Stimulated activated CD4-positive, alpha-beta T cell treated with anti-CD3 and anti-CD28 coated beads, Interleukin-15, amount 100 ng/mL, for 1 hour (primary cell): Measurements from ENCODE around the gene IPO13.
A peak's percentile ranks its signal among the peaks of the same experiment; 100 is the strongest.

ENCODE experiments used
- DNase-seq, 2 donors: peaks; one replicate each; pipeline ENCODE4 v3.0.0-alpha.2; 2020; ENCODE audit warnings: low read depth in 1 of 2, low spot score in 1 of 2

The IPO13 gene

DNA sequence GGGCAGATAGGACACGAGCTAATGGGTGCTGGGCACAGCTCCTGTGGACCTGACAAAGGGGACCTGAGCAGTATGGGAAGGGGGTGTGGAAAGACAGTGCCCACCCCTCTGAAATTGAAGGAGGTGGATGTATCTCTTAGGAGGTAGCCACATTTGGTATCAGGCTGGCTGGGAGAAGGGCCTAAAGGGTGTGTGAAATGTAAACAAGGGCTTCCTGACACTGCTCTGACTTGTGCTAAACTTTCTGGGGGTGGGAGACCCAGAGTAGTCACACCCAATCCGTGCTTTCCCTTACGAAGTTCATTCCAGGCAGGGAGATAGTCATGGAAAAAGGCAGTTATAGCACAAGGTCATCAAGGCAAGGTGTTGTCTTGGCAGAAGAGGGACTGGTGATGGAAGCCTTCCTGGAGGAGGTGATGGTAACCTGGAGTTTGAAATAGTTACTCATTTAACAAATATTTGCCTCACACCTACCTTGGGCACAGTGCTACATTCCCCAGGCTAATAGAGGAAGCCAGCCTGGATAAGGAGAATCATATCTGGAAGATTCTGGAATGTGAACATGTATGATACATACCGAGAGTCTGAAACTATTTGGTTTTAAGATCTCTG is 39.3 kb downstream of the IPO13 start:
- DNase-seq = no peak

DNA sequence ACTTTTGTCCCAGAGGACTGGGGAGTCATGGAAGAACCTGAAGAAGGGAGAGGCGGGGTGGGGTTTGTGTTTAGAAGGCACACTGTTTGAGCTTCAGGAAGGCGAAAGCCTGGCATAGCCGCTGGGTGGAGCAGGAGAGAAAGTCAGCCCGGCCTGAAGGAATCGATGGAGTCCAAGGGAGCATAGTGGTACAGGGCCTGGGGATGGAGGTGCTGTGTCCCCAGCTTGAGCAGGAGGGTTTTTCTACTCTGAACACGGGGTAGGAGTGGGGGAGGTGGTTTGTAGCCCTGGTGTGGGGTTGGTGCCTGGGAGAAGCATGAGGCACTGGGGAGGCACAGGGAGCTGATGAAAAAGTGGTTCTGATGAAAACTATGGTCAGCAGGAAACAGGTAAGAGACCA is 40.0 kb downstream of the IPO13 start:
- DNase-seq = no peak

DNA sequence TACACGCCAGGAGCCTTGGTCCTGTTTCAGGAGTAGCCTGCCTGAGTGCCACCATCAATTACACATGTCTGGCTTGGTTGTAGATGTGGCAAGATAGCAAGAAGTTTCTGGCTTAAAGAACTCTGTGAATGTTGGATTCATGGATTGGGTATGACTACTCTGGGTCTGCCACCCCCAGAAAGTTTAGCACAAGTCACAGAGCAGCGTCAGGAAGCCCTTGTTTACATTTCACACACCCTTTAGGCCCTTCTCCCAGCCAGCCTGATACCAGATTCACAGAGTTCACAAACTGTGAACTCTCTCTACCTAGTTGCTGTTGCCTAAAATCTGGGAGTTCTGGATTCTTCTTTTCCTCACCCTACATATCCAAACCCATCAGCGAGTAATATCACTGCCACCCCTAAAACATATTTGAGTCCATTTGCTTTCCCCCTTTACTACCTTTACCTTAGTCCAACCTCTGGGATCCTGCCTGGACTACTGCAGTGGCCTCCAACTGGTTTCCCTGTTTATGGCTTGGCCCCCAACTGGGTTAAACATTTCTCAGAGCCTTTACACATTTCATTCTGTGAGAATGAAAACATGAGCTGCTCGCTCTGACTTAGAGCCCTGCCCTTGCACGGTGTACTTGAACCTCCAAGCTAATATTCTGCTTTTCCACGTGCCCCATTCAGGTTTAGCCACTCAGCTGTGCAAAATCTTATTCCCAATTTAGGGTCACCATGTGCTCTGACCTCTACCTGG is 40.6 kb downstream of the IPO13 start:
- no peak for DNase-seq

- DNase-seq = no peak
Observed at GRCh38 chr1:43990271-43991199, 43.8 kb downstream of the IPO13 start.

- no peak for DNase-seq
Observed at GRCh38 chr1:43991200-43991475, 44.4 kb downstream of the IPO13 start.

GRCh38 chr1:43991476-43992231 is 44.9 kb downstream of the IPO13 start, which contains the start of gene CCDC24:
TSS of gene CCDC24 (plus strand) at chr1:43991599. CDS start at chr1:43991879, 280 bp downstream.
- peak; percentile 43 to 61 for DNase-seq

DNA sequence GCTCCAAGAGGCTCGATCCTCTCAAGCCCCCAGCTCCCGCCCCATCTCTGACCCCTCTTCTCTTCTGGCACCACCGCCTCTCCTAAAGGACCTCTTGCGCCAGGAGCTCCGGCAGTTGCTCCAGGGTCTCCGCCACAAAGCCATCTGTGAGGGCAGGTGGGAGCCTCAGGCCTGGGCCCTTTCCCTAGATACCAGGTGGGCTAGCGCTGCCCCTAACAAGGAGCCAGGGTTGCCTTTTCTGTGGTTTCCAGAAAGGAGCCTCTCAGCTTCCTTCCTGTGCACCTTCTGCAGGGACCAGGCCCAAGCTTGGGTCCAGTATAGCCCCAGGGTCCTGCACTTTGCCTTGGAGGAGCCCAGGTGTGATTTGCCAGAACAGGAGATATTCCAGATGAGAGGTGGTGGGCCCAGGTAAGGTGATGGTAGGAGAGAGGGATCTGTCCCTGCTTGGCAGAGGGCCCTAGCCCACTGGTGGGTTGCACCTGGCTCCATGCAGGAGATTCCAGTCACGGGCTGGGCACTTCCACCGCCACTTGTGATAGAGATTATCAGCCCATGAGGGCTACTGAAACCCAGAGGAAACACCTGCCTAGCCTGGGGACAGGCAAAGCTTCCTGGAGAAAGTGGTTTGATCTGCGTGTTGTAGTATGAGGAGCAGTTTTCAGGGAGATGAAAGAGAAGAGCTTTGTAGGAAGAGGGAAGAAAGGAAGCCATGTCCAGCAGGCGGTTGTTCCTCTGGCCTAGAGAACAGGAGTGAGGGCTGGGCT is 45.7 kb downstream of the IPO13 start:
- DNase-seq = no peak

DNA sequence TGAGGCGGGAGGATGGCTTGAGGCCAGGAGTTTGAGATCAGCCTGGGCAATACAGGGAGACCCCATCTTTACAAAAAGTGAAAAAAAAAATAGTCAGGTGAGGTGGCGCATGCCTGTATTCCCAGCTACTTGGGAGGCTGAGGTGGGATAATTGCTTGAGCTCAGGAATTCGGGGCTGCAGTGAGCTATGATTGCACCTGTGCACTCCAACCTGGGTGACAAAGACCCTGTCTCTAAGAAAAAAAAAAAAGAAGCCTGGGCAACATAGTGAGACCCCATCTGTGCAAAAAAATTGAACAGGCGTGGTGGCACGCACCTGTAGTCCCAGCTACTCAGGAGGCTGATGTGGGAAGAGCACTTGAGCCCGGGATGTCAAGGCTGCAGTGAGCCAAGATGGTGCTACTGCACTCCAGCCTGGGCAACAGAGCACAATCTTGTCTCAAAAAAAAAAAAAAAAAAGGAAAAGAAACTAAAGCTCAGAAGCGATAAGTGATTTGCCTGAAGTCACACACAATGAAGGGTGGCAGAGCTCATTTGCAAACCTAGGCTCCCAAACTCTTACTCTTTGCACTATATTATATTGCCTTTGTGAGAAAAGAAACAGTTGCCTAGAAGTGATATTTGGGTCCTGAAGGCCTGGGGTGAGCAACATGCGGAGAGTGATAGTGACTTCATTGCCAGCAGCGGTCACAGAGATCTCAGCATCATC is 46.6 kb downstream of the IPO13 start:
- no peak for DNase-seq

DNA sequence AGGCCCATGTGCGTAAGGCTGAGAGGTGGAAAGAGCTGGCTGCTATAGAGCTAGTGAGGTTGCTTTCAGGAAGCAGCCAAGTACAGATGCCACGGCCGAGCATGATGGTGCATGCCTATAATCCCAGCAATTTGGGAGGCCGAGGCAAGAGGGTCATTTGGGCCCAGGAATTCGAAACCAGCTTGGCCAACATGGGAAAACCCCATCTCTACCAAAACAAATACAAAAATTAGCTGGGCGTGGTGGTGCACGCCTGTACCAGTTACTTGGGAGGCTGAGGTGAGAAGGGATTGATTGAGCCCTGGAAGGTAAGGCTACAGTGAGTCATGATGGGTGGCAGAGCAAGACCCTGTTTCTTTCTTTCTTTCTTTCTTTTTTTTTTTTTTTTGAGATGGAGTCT is 47.3 kb downstream of the IPO13 start:
- DNase-seq = no peak

DNA sequence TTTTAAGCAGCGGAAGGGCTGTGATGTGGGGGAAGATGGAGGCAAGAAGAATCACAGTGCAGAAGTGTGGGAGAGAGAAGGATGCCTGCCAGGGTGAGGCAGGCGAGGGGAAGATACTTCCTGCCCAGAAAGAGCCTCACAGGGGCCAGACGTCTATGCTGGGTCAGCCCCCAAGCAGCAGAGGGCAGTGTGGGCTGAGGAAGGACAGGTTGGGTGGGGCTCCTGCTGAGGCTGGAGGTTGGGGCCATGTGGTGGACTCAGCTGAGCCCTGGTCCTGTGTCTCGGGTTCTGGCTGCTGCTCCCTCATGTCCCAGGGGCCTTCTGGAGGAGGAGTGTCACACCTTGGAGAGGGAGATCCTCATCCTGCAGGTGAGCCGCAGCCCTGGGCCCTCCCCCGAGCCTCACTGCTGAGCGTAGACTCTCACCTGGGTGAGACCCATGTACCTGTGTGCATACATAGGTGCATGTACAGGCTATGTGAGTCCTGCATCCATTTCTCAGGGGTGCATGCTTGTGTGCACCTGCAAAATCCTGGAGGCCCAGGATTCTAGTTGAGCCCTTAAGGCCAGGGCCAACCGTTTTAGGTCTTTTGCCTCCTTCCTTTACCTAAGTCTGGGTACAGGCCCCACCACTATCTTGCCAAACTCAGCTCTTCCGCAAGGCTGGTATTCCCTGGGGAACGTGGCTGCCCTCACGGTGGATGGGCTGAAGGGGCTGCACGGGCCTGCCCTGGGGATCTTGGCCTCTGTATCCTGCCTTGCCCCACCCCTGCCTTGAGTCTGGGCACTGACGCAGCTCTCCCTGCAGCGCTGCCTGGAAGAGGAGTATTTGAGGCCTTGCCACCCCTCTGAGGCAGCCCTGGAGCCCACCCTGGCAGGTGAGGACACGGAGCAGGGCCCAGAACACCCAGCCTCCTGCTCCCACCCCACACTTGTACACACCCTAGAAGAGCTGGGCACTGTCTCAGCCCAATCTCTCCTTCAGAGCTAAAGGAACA is 48.3 kb downstream of the IPO13 start:
- no peak for DNase-seq

DNA sequence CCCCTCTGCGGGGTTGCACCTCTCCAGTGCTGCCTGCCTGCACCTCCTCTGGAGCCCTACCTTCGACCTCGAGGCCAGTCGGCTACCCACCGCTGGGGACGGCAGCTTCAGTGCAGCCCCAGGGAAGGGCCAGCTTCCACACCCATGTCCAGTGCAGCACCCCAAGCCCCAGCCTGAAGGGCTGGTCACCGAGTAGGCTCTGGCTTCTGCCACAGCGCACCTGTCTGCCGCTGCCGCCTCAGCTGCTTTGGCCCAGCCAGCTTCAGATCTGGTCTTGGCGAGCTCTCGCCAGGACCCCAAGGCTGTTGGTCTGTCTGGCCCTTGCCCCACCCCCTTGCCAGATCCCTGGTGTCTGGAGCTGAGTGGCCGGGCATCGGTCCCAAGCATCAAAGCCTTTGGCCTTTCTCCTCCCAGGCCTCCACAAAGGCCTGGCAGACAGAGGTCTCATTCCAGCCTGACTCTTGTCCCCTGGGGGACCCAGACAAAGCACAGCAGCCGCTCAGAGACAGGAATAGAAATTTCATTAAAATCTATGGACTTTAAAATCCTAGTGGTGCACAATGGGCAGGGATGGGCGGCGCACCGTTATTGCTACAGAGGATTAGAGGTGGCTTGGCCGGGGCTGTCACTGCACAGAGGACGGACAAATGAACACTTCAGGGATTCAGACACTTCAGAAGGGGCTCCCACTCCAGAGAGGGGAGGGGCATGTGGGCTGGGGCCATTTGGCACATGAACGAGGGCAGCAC is 49.4 kb downstream of the IPO13 start:
- no peak for DNase-seq

DNA sequence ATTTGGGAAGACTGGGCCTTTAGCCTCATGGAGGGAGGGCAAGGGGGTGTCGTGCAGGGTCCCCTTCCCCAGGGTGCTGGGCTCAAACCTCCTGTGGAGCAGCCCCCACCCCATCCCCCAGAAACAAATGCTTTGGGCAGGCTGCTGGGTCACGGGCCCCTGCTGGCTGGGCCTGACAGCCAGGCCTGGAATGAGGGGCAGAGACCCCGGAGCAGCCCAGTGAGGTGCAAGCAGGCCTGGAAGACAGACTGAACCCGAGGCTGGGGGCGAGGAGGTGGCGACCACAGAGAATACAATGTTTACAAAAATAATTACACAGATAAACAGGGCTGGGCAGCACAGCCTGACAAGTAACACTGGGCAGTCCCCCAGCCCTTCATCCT is 50.0 kb downstream of the IPO13 start:
- no peak for DNase-seq

- no peak for DNase-seq
Observed at GRCh38 chr1:43997295-43997999, 50.7 kb downstream of the IPO13 start.

- DNase-seq = no peak
Observed at GRCh38 chr1:43998000-43998378, 51.2 kb downstream of the IPO13 start.

DNA sequence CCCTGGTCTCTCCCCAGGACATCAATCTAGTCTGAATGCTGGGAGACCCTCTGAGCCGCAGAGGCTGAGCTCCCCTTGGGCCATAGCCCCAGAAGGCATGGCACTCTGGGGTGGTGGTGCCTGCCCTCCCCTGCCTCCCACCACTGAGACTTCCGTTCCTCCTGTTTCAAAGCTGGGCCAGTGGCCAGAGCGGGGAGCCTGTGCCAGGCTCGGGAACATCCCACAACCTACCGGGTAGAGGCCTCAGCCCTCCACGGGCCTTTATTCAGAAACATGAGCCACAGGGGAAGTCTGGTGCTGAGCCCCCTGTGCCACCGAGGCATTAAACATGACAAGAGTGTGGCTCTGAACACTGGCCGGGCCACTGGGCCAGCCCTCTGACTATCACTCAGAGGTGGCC is 52.7 kb downstream of the IPO13 start:
- DNase-seq = no peak

DNA sequence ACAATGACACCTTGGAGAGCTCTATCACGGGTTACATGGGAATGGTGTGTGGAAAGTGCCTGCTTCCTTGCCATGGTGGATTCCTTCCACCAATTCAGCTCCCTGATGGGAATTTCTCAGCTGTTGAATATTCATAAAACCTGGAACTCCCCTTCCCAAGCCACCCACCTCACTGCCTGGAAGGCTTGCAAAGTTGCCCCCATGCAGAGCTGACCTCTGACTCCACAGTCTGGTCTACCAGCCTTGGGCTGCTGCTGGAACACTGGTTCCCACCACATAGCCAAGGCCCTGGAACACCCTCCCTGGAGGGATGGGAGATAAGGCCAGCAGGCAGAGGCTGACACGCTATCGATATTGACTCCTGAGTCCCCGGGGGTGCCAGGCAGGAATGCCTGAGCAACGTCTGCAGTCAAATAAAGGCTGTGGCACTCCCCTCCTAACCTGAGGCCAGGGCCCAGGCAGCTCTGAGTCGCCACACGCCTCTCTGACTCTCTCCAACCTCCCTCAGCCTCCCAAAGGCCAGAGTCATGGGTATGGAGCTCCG is 53.4 kb downstream of the IPO13 start:
- DNase-seq = no peak

- no peak for DNase-seq
Observed at GRCh38 chr1:44002165-44002564, 55.4 kb downstream of the IPO13 start.
